Neural progenitor cell (in vitro differentiated cells): Measurements from ENCODE around the gene RABGAP1.

Experiments used
- CTCF ChIP-seq: fragments of 200-600 bp; sonication (generic); IDR thresholded peaks from 2 replicates; pipeline ENCODE4 v1.5.1; 2017; ENCODE audit warnings: antibody characterized with exemption, mild to moderate bottlenecking
- EZH2phosphoT487 ChIP-seq: fragments of 200-600 bp; sonication (generic); IDR thresholded peaks from 2 replicates; pipeline ENCODE4 v1.6.1; 2017; ENCODE audit warnings: antibody characterized with exemption

- TF ChIP-seq CTCF (no peak), EZH2phosphoT487 (no peak)
Observed at GRCh38 chr9:123011878-123012528, 71.2 kb downstream of the RABGAP1 start.
